ENCODE results near the gene PAX9.

Gene PAX9

DNA sequence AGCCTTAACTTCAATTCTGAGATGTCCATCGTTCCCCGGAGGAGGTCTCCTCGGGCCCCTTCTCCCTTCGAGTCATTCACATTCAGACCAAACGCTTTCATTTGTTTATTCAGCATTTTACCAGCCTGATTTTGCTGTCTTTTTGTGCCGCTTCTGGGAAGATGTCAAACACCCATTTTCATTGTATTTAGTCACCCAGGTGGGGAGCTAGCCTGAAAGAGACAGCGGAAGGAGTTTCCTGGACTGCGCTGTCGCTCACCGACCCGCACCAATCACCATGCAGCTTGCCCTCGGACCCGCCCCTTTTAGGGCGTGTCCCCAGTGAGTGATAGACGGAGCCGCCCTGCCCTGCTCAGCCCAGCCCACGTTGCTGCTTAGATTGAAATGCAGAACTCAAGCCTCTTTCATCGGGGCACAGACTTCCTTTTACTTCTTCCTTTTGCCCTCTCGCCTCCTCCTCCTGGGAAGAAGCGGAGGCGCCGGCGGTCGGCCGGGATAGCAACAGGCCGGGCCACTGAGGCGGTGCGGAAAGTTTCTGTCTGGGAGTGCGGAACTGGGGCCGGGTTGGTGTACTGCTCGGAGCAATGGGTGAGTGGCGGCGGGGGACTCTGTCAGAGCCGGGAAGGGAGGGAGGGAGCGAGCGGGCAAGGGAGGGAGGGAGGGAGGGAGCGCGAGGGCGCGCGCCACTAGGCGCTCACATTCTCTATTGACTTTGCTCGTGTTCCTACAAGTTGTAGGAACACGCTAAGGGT, at the start of gene PAX9:
Gene PAX9, plus strand, starts transcription at position 355 of the 752 bp plus-strand sequence. Its CDS starts 230 bp downstream, at position 585.
- Mint-ChIP-seq H3K27me3 (ENCODE audit: low read depth) (peaks cover 92% of the 10 kb centered on the region), H3K36me3 (ENCODE audit: low read depth) (peaks cover 5% of the 10 kb centered on the region), H3K4me1 (ENCODE audit: low read depth) (peaks cover 12% of the 10 kb centered on the region), H3K4me3 (peak within 1 kb of the TSS; percentile 34), H3K9me3 (peaks cover 4% of the 10 kb centered on the region), H3K27ac (peak within 1 kb of the TSS; percentile 73)
- DNase-seq (ENCODE audit: low spot score): no peak

DNA sequence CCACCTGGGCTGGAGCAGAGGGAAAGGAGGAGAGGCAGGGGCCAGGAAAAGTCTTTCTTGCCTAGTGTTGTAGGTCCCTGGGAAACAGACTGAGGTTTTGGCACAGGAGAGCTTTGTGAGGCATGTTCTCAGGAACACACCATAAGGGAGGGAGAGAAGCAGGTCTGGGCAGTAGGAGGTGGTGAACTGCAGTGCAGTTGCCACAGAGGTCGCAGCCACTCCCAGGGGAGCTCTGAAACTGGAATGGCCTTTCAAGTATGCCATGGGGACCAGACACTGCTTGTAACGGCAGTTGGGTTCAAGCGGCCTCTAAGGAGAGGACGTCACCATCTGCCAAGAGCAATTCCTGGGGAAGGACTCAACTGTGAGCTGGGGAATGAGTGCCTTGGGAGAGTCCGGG, 43.8 kb upstream of the PAX9 start:
- H3K9me3 Mint-ChIP-seq: no peaks in the 10 kb centered on the region
- no peak overlapping the region for H3K27ac Mint-ChIP-seq
- no peaks in the 10 kb centered on the region for H3K4me1 Mint-ChIP-seq (ENCODE audit: low read depth)
- no peak for DNase-seq (ENCODE audit: low spot score)
- H3K36me3 Mint-ChIP-seq (ENCODE audit: low read depth): no peaks in the 10 kb centered on the region
- H3K4me3 Mint-ChIP-seq: no peak overlapping the region
- no peaks in the 10 kb centered on the region for H3K27me3 Mint-ChIP-seq (ENCODE audit: low read depth)

GRCh38 chr14:36618641-36619040, 43.0 kb upstream of the PAX9 start:
- no peaks in the 10 kb centered on the region for H3K27me3 Mint-ChIP-seq (ENCODE audit: low read depth)
- H3K27ac Mint-ChIP-seq: no peak overlapping the region

GRCh38 chr14:36619131-36619530, 42.5 kb upstream of the PAX9 start:
- DNase-seq (ENCODE audit: low spot score): no peak
- H3K27me3 Mint-ChIP-seq (ENCODE audit: low read depth): no peaks in the 10 kb centered on the region
- no peaks in the 10 kb centered on the region for H3K9me3 Mint-ChIP-seq
- no peaks in the 10 kb centered on the region for H3K4me1 Mint-ChIP-seq (ENCODE audit: low read depth)
- no peak overlapping the region for H3K27ac Mint-ChIP-seq
- H3K4me3 Mint-ChIP-seq: no peak overlapping the region
- no peaks in the 10 kb centered on the region for H3K36me3 Mint-ChIP-seq (ENCODE audit: low read depth)

More at GRCh38 chr14:36618641-36619040, 43.0 kb upstream of the PAX9 start:
- H3K4me1 Mint-ChIP-seq (ENCODE audit: low read depth): no peaks in the 10 kb centered on the region
- H3K4me3 Mint-ChIP-seq: no peak overlapping the region
- H3K36me3 Mint-ChIP-seq (ENCODE audit: low read depth): no peaks in the 10 kb centered on the region
- no peak for DNase-seq (ENCODE audit: low spot score)
- no peaks in the 10 kb centered on the region for H3K9me3 Mint-ChIP-seq

DNA sequence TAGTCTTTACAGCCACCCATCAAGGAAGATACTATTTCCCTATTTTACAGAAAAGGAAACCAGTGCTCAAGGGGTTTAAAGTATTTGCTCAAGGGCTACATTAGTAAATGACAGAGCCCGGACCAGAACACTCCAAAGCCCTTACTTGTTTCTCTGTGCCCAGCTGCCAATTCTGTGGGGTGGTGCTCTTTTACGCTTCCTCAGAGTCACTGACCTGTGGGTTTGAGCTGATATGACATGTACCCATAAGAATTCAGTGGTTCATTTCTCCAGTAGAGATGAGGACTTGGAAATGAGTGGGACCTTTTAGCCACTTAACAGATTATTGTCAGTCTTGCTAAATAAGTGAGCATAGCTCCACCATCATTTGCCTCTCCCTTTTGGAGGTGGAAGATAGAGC, 41.8 kb upstream of the PAX9 start:
- H3K4me3 Mint-ChIP-seq: no peak overlapping the region
- H3K27me3 Mint-ChIP-seq (ENCODE audit: low read depth): no peaks in the 10 kb centered on the region
- no peak overlapping the region for H3K27ac Mint-ChIP-seq
- DNase-seq (ENCODE audit: low spot score): no peak
- no peaks in the 10 kb centered on the region for H3K9me3 Mint-ChIP-seq
- H3K36me3 Mint-ChIP-seq (ENCODE audit: low read depth): no peaks in the 10 kb centered on the region
- no peaks in the 10 kb centered on the region for H3K4me1 Mint-ChIP-seq (ENCODE audit: low read depth)

- Mint-ChIP-seq H3K36me3 (ENCODE audit: low read depth) (no peaks in the 10 kb centered on the region), H3K4me1 (ENCODE audit: low read depth) (no peaks in the 10 kb centered on the region)
These were observed 36.6 kb upstream of the PAX9 start for GRCh38 chr14:36625014-36625413.

DNA sequence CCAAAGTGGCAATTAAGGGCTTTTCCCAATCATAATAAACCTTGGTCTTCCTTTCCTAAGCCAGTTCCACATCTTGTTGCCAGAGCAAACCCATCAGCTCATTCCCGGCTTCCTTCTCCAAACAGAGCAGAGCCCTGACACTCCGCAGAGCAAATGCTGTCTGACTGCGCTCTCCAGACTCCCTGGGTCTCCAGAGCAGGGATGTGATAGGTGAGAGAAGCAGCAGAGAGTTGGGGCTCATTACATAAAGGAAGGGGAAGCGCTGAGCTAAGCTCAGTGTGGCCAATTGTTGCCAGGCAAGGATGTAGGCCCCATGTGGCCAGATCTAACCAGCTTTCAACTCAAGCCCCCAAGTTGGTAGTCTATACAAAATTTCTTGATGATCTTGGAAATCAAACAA, 36.2 kb upstream of the PAX9 start:
- no peak overlapping the region for H3K4me3 Mint-ChIP-seq
- no peak for DNase-seq (ENCODE audit: low spot score)
- H3K4me1 Mint-ChIP-seq (ENCODE audit: low read depth): no peaks in the 10 kb centered on the region
- H3K36me3 Mint-ChIP-seq (ENCODE audit: low read depth): no peaks in the 10 kb centered on the region
- no peak overlapping the region for H3K27ac Mint-ChIP-seq
- H3K27me3 Mint-ChIP-seq (ENCODE audit: low read depth): no peaks in the 10 kb centered on the region
- H3K9me3 Mint-ChIP-seq: no peaks in the 10 kb centered on the region

More at GRCh38 chr14:36625014-36625413, 36.6 kb upstream of the PAX9 start:
- DNase-seq (ENCODE audit: low spot score): no peak
- H3K27ac Mint-ChIP-seq: no peak overlapping the region
- H3K4me3 Mint-ChIP-seq: no peak overlapping the region
- no peaks in the 10 kb centered on the region for H3K27me3 Mint-ChIP-seq (ENCODE audit: low read depth)
- H3K9me3 Mint-ChIP-seq: no peaks in the 10 kb centered on the region

DNA sequence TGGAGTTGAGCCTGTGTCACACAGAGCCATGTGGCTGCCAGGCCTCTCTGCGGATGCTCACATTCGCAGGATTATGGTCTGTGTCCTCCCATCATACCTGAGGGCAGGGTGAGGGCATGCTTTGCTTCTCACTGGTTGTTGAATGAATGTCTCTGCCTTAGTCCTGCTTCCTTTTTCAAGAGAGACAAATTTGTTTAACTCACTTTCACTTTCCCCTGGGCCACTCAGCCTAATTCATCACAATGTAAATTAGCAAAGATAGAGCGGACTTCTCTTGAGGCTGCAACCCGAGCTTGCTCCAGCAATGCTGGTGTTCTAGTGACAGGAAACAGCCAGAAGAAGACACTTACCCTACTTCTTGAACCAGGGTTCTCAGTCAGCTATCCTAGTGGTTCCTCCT, 35.5 kb upstream of the PAX9 start:
- no peaks in the 10 kb centered on the region for H3K27me3 Mint-ChIP-seq (ENCODE audit: low read depth)
- H3K27ac Mint-ChIP-seq: no peak overlapping the region
- H3K36me3 Mint-ChIP-seq (ENCODE audit: low read depth): no peaks in the 10 kb centered on the region
- H3K4me1 Mint-ChIP-seq (ENCODE audit: low read depth): no peaks in the 10 kb centered on the region
- H3K9me3 Mint-ChIP-seq: no peaks in the 10 kb centered on the region
- no peak for DNase-seq (ENCODE audit: low spot score)
- H3K4me3 Mint-ChIP-seq: no peak overlapping the region

- no peak for DNase-seq (ENCODE audit: low spot score)
- H3K4me1 Mint-ChIP-seq (ENCODE audit: low read depth): no peaks in the 10 kb centered on the region
- H3K9me3 Mint-ChIP-seq: no peaks in the 10 kb centered on the region
- H3K27me3 Mint-ChIP-seq (ENCODE audit: low read depth): no peaks in the 10 kb centered on the region
- no peaks in the 10 kb centered on the region for H3K36me3 Mint-ChIP-seq (ENCODE audit: low read depth)
- no peak overlapping the region for H3K4me3 Mint-ChIP-seq
- no peak overlapping the region for H3K27ac Mint-ChIP-seq
These were observed 33.7 kb upstream of the PAX9 start for GRCh38 chr14:36627981-36628380.

GRCh38 chr14:36633580-36633979, 28.1 kb upstream of the PAX9 start:
- no peak overlapping the region for H3K27ac Mint-ChIP-seq
- H3K4me1 Mint-ChIP-seq (ENCODE audit: low read depth): no peaks in the 10 kb centered on the region
- H3K36me3 Mint-ChIP-seq (ENCODE audit: low read depth): no peaks in the 10 kb centered on the region
- H3K27me3 Mint-ChIP-seq (ENCODE audit: low read depth): no peaks in the 10 kb centered on the region
- no peak for DNase-seq (ENCODE audit: low spot score)
- no peak overlapping the region for H3K4me3 Mint-ChIP-seq
- H3K9me3 Mint-ChIP-seq: no peaks in the 10 kb centered on the region

DNA sequence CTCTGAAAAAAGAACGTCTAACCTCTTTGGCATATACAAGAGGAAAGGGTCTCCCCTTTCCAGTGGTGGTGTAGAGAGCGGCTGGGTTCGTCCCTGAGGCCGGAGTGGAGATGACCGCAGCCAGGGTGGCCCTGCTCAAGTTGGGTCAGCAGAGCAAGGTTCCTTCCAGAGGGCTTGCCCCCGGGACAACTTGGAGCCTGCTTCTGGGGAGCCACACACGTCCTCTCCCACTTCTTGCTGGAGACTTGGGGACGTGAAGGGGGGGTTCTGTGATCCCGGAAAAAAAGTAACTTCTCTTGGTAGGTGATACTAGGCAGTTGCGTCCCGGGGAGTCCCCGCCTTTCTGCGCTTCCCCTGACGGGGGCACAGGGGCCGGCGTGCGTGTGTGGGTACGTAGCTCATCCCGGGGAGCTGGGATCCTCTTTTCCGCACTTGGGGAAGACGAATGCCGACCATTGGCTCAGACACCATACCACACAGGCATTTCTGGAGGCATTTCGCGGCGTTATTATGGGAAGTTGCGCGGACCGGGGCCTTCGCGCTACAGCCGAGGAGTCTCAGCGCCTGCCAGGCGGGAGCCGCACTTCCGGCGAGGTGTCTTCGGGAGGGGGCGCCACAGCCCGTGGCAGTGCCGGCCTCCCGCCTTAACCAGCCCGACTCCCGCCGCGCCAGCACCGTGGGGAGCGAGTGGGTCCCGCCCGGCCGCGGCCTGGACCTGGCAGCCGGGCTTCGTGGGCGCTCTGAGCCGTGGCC, 14.8 kb upstream of the PAX9 start:
- Mint-ChIP-seq H3K4me3 (no peak overlapping the region), H3K27ac (no peak overlapping the region), H3K9me3 (no peaks in the 10 kb centered on the region), H3K4me1 (ENCODE audit: low read depth) (peaks cover 5% of the 10 kb centered on the region), H3K36me3 (ENCODE audit: low read depth) (peaks cover 2% of the 10 kb centered on the region), H3K27me3 (ENCODE audit: low read depth) (peaks cover 58% of the 10 kb centered on the region)
- no peak for DNase-seq (ENCODE audit: low spot score)

- Mint-ChIP-seq H3K36me3 (ENCODE audit: low read depth) (peaks cover 2% of the 10 kb centered on the region), H3K4me1 (ENCODE audit: low read depth) (peaks cover 5% of the 10 kb centered on the region), H3K9me3 (no peaks in the 10 kb centered on the region), H3K4me3 (no peak overlapping the region), H3K27me3 (ENCODE audit: low read depth) (peaks cover 62% of the 10 kb centered on the region), H3K27ac (no peak overlapping the region)
- no peak for DNase-seq (ENCODE audit: low spot score)
These were observed 14.2 kb upstream of the PAX9 start for GRCh38 chr14:36647417-36647823.

GRCh38 chr14:36647824-36648753, 13.6 kb upstream of the PAX9 start:
- Mint-ChIP-seq H3K27me3 (ENCODE audit: low read depth) (peaks cover 68% of the 10 kb centered on the region), H3K4me3 (peak overlapping the region; percentile 13), H3K27ac (no peak overlapping the region), H3K36me3 (ENCODE audit: low read depth) (peaks cover 2% of the 10 kb centered on the region), H3K9me3 (no peaks in the 10 kb centered on the region), H3K4me1 (ENCODE audit: low read depth) (peaks cover 5% of the 10 kb centered on the region)
- DNase-seq (ENCODE audit: low spot score): no peak

All from T-helper 2 cell treated with Interferon-gamma antibody and Interleukin-4, amounts not matched to agents 5 μg/mL and 100 μg/mL, for 36 hours (primary cell).